Mesenchymal stem cell (in vitro differentiated cells and primary cell): ENCODE measurements around the gene NUDT3.

Source experiments
- DNase-seq: peaks from one replicate; pipeline ENCODE4 v3.0.0-alpha.2; 2013
- H2AFZ ChIP-seq: one replicate; pipeline ENCODE4 v1.6.1; 2013; ENCODE audit warnings: low read depth, mild to moderate bottlenecking, control low read depth, inconsistent platforms, low read length, moderate library complexity
- H2AK5ac ChIP-seq: 2 replicates; pipeline ENCODE4 v1.6.1; 2013; ENCODE audit warnings: low read length, moderate library complexity, mild to moderate bottlenecking, inconsistent platforms; ENCODE audit not compliant: severe bottlenecking
- H2BK120ac ChIP-seq: one replicate; pipeline ENCODE4 v1.6.1; 2013; ENCODE audit warnings: low read depth, mild to moderate bottlenecking, inconsistent platforms, low read length, moderate library complexity
- H2BK12ac ChIP-seq, 2 experiments: one replicate each; pipeline ENCODE4 v1.6.1; 2013; ENCODE audit warnings: inconsistent platforms in 2 of 2, low read length in 2 of 2, mild to moderate bottlenecking in 2 of 2, moderate library complexity in 2 of 2, control low read depth in 1 of 2
- H2BK15ac ChIP-seq: one replicate; pipeline ENCODE4 v1.6.1; 2013; ENCODE audit warnings: mild to moderate bottlenecking, low read depth, inconsistent platforms; ENCODE audit not compliant: poor library complexity, severe bottlenecking
- H2BK5ac ChIP-seq: 2 replicates; pipeline ENCODE4 v1.6.1; 2013; ENCODE audit warnings: low read depth, mild to moderate bottlenecking, low read length, control low read depth, inconsistent platforms; ENCODE audit not compliant: poor library complexity, severe bottlenecking
- H3K14ac ChIP-seq, 2 experiments: one replicate each; pipeline ENCODE4 v1.6.1; 2013; ENCODE audit warnings: inconsistent platforms in 2 of 2, low read length in 2 of 2, control low read depth in 1 of 2, mild to moderate bottlenecking in 1 of 2, moderate library complexity in 1 of 2
- H3K18ac ChIP-seq, 2 experiments: one replicate each; pipeline ENCODE4 v1.6.1; 2013; ENCODE audit warnings: inconsistent platforms in 2 of 2, low read length in 2 of 2, control low read depth in 1 of 2, low read depth in 1 of 2, mild to moderate bottlenecking in 1 of 2
- H3K23ac ChIP-seq, 2 experiments: one replicate each; pipeline ENCODE4 v1.6.1; 2013; ENCODE audit warnings: inconsistent platforms in 2 of 2, low read length in 2 of 2, mild to moderate bottlenecking in 2 of 2, moderate library complexity in 2 of 2, control low read depth in 1 of 2
- H3K27ac ChIP-seq: 2 replicates; pipeline ENCODE4 v1.5.1; 2013; ENCODE audit warnings: mild to moderate bottlenecking, moderate library complexity, low read length, control low read depth, inconsistent platforms; ENCODE audit not compliant: poor library complexity, severe bottlenecking
- H3K27me3 ChIP-seq, 2 experiments: 2 replicates each; pipeline versions ENCODE4 v1.6.1 to v1.7.0; 2013; ENCODE audit warnings: low read length in 2 of 2, mild to moderate bottlenecking in 2 of 2, moderate library complexity in 2 of 2, control low read depth in 1 of 2, inconsistent platforms in 1 of 2; ENCODE audit not compliant: control insufficient read depth in 1 of 2, insufficient read depth in 1 of 2
- H3K36me3 ChIP-seq, 2 experiments: 2 replicates each; pipeline versions ENCODE4 v1.6.1 to v1.7.0; 2013; ENCODE audit warnings: low read length in 2 of 2, control low read depth in 1 of 2, inconsistent platforms in 1 of 2, low read depth in 1 of 2, mild to moderate bottlenecking in 1 of 2; ENCODE audit not compliant: insufficient read depth in 2 of 2, control insufficient read depth in 1 of 2
- H3K4ac ChIP-seq, 2 experiments: one replicate each; pipeline ENCODE4 v1.6.1; 2013; ENCODE audit warnings: inconsistent platforms in 2 of 2, low read length in 2 of 2, mild to moderate bottlenecking in 2 of 2, moderate library complexity in 2 of 2, control low read depth in 1 of 2, low read depth in 1 of 2
- H3K4me1 ChIP-seq: 2 replicates; pipeline ENCODE4 v1.6.1; 2013; ENCODE audit warnings: low read depth, low read length, control low read depth; ENCODE audit not compliant: control insufficient read depth, insufficient read depth
- H3K4me2 ChIP-seq: 2 replicates; pipeline ENCODE4 v1.6.1; 2013; ENCODE audit warnings: low read length, mild to moderate bottlenecking, inconsistent platforms; ENCODE audit not compliant: poor library complexity, severe bottlenecking
- H3K4me3 ChIP-seq, 2 experiments: 2 replicates each; pipeline versions ENCODE4 v1.5.1 to v1.7.0; 2013; ENCODE audit warnings: low read length in 2 of 2, mild to moderate bottlenecking in 2 of 2, control low read depth in 1 of 2, low read depth in 1 of 2; ENCODE audit not compliant: insufficient read depth in 1 of 2
- H3K79me1 ChIP-seq: replicated peaks from 2 replicates; pipeline ENCODE4 v1.6.1; 2013; ENCODE audit warnings: mild to moderate bottlenecking, control low read depth, low read length, inconsistent platforms; ENCODE audit not compliant: poor library complexity, severe bottlenecking
- H3K9ac ChIP-seq: 2 replicates; pipeline ENCODE4 v1.7.0; 2013; ENCODE audit warnings: mild to moderate bottlenecking, low read length, moderate library complexity
- H3K9me3 ChIP-seq: 2 replicates; pipeline ENCODE4 v1.7.0; 2013; ENCODE audit warnings: mild to moderate bottlenecking, low read length; ENCODE audit not compliant: control insufficient read depth
- H4K8ac ChIP-seq: one replicate; pipeline ENCODE4 v1.6.1; 2013; ENCODE audit warnings: inconsistent platforms, mild to moderate bottlenecking, low read length, moderate library complexity
- H4K91ac ChIP-seq: one replicate; pipeline ENCODE4 v1.6.1; 2013; ENCODE audit warnings: mild to moderate bottlenecking, low read length, inconsistent platforms
- WGBS: methylation state at CpG from one replicate; pipeline ENCODE4 v1.1.7; 2013; ENCODE audit warnings: mixed read lengths; 5-methylcytosine and 5-hydroxymethylcytosine counted together

NUDT3 gene

GRCh38 chr6:34362909-34363680 lies 29.4 kb downstream of the NUDT3 start:
- Histone ChIP-seq H3K36me3 (no peaks in the 10 kb centered on the region), H3K9ac (no peak overlapping the region), H3K9me3 (no peaks in the 10 kb centered on the region), H2BK12ac (no peak overlapping the region), H3K4me3 (no peak overlapping the region), H2BK15ac (no peak overlapping the region), H3K23ac (no peak overlapping the region), H3K14ac (no peak overlapping the region), H4K91ac (no peak overlapping the region), H2BK120ac (no peak overlapping the region), H3K27me3 (no peaks in the 10 kb centered on the region), H3K27ac (no peak overlapping the region), H3K4me1 (peaks cover 16% of the 10 kb centered on the region), H3K18ac (no peak overlapping the region), H3K4me2 (no peak overlapping the region), H3K4ac (no peak overlapping the region), H2AFZ (no peak overlapping the region), H4K8ac (no peak overlapping the region), H2BK5ac (no peak overlapping the region), H3K79me1 (peaks cover 3% of the 10 kb centered on the region), H2AK5ac (no peak overlapping the region)
- DNase-seq = no peak
- WGBS = 93% methylated on average over 5 of the region's 7 CpGs

DNA sequence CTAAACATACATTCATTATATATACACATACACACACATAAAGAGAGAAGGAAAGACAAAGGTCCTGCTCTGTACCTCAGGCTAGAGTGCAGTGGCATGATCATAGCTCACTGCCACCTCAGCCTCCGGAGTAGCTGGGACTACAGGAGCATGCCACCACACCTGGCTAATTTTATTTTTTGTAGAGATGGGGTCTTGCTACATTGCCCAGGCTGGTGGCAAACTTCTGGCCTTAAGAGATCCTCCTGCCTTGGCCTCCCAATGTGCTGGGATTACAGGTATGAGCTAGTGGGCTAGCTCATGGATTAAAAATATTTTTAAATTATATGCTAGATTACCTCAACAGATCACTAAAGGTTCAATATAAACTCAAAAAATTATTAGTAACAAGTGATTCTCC lies 30.3 kb downstream of the NUDT3 start:
- peaks cover 17% of the 10 kb centered on the region for H3K4me1 ChIP-seq
- H3K27ac ChIP-seq = no peak overlapping the region
- peaks cover 6% of the 10 kb centered on the region for H3K79me1 ChIP-seq
- H3K4me2 ChIP-seq = no peak overlapping the region
- H2BK120ac ChIP-seq = no peak overlapping the region
- no peak overlapping the region for H4K8ac ChIP-seq
- no peaks in the 10 kb centered on the region for H3K36me3 ChIP-seq
- no peak overlapping the region for H3K9ac ChIP-seq
- no peaks in the 10 kb centered on the region for H3K9me3 ChIP-seq
- no peak overlapping the region for H2BK12ac ChIP-seq
- no peak overlapping the region for H3K4ac ChIP-seq
- no peak overlapping the region for H3K23ac ChIP-seq
- H2BK5ac ChIP-seq = no peak overlapping the region
- no peak overlapping the region for H2AK5ac ChIP-seq
- no peaks in the 10 kb centered on the region for H3K27me3 ChIP-seq
- no peak overlapping the region for H3K14ac ChIP-seq
- DNase-seq = no peak
- H4K91ac ChIP-seq = no peak overlapping the region
- no peak overlapping the region for H2AFZ ChIP-seq
- H3K18ac ChIP-seq = no peak overlapping the region
- no peak overlapping the region for H2BK15ac ChIP-seq
- WGBS = 95% methylated on average over 1 of the region's 1 CpG
- H3K4me3 ChIP-seq = no peak overlapping the region

- Histone ChIP-seq H3K4me3 (no peak overlapping the region), H3K27me3 (no peaks in the 10 kb centered on the region), H3K79me1 (peaks cover 7% of the 10 kb centered on the region), H2AK5ac (no peak overlapping the region), H4K91ac (no peak overlapping the region), H2BK120ac (no peak overlapping the region), H3K4me2 (peak overlapping the region; percentile 9), H3K4ac (no peak overlapping the region), H4K8ac (no peak overlapping the region), H2BK5ac (no peak overlapping the region), H3K36me3 (no peaks in the 10 kb centered on the region), H3K23ac (no peak overlapping the region), H3K9ac (no peak overlapping the region), H3K27ac (peak overlapping the region; percentile 57), H2BK15ac (no peak overlapping the region), H3K18ac (peak overlapping the region in 1 of 2 experiments; percentile 21), H3K9me3 (no peaks in the 10 kb centered on the region), H3K4me1 (peaks cover 13% of the 10 kb centered on the region), H2AFZ (no peak overlapping the region), H2BK12ac (no peak overlapping the region), H3K14ac (no peak overlapping the region)
- DNase-seq = peak; percentile 81
- 100% methylated on average over 2 of the region's 2 CpGs for WGBS
Observed at GRCh38 chr6:34360556-34360955, 31.9 kb downstream of the NUDT3 start.

DNA sequence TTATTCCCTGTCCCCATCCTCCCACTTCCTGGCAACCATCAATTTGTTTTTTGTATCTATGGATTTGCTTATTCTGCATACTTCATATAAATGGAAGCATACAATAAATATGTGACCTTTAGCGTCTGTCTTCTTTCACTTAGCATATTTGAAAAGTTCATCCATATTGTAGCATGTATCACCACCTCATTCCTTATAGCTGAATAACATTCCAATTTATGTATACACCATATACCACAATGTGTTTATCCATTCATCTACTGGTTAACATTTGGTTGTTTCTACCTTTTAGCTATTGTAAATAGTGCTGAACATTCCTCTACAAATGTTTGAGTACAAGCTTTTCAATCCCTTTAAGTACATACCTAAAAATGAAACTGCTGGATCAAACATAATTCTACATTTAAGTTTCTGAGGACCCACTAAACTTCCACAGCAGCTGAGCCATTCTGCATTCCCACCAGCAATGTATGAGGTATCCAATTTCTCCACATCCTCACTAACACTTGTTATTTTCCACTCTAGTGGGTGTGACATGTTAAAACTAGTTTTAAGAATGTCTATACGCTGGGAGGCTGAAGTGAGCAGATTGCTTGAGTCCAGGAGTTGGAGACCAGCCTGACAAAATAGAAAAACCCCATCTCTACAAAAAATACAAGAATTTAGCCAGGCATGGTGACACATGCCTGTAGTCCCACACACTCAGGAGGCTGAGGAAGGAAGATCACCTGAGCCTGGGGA lies 32.9 kb downstream of the NUDT3 start:
- Histone ChIP-seq H3K18ac (no peak overlapping the region), H3K9ac (peak overlapping the region; percentile 2), H3K27me3 (no peaks in the 10 kb centered on the region), H2BK5ac (peak overlapping the region; percentile 31), H2BK12ac (no peak overlapping the region), H4K91ac (no peak overlapping the region), H3K27ac (peak overlapping the region; percentile 73), H3K4me1 (peaks cover 13% of the 10 kb centered on the region), H3K4me2 (no peak overlapping the region), H3K23ac (no peak overlapping the region), H3K14ac (no peak overlapping the region), H2AK5ac (no peak overlapping the region), H3K4ac (no peak overlapping the region), H3K9me3 (no peaks in the 10 kb centered on the region), H3K36me3 (no peaks in the 10 kb centered on the region), H2BK120ac (no peak overlapping the region), H3K4me3 (no peak overlapping the region), H2BK15ac (no peak overlapping the region), H4K8ac (no peak overlapping the region), H2AFZ (no peak overlapping the region), H3K79me1 (peaks cover 6% of the 10 kb centered on the region)
- WGBS = 86% methylated on average over 1 of the region's 2 CpGs
- peak; percentile 61 for DNase-seq
